ACHN (cell line): ENCODE results near the gene MYO16.
"Not testable (repeated sequence)": the region's sequence is repeated elsewhere in the genome, so short reads cannot be mapped to it uniquely, and the experiment has no call there.

ENCODE experiments used
- DNase-seq: peaks from one replicate; pipeline ENCODE4 v3.0.0-alpha.2; 2015
- in situ Hi-C: cut with HindIII; loops from 2 replicates; pipeline ENCODE4 v1.10.0; 2017; ENCODE audit warnings: low sequenced_read_pairs, low pct_ligation_motif_present, low pct_unique_long_range_greater_than_20kb

MYO16 gene

GRCh38 chr13:108984251-108984920 lies 355.0 kb downstream of the MYO16 start:
- DNase-seq: no peak
- in situ Hi-C loops: no loop called here

GRCh38 chr13:108985166-108985565 lies 355.8 kb downstream of the MYO16 start:
- in situ Hi-C loops: no loop called here

DNA sequence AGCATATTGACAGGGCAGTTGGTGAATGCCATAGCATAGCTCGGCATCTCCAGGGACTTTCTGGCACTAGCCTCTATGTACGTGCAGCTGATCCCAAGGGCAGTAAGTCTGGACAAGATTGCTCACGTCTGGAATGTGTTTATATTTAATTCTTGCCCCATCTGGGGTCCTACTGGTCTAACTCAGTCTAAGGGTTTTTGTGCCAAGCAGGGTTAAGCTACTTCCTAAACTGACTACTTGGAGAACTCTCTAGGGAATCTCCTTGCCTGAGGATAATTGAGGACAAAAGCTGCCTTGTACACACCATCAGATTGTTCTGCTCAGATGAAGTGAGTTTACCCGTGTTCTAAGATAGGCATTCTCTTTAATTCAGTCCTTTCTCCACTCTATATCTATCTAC lies 358.1 kb downstream of the MYO16 start:
- in situ Hi-C loops: no loop called here
- DNase-seq: no peak

More at GRCh38 chr13:108985166-108985565, 355.8 kb downstream of the MYO16 start:
- DNase-seq: no peak

DNA sequence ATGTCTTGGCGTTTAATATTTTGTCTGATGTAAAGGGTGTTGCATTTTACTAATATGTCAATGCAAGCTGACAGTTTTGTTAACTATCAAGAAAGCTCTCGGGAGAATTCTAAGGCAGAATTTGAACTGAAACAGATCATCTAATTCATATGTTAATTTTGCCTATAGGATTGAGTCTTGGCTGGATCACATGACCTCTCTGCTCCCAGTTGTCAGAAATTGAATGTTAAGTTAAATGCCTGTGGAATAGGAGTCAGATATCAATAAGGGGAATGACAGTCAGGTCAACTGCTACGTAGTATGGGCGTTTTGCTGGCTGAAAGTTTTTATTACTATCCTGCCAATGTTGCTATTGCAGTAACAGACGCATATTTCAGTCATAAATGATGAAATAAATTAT lies 358.5 kb downstream of the MYO16 start:
- in situ Hi-C loops: no loop called here
- DNase-seq: no peak

DNA sequence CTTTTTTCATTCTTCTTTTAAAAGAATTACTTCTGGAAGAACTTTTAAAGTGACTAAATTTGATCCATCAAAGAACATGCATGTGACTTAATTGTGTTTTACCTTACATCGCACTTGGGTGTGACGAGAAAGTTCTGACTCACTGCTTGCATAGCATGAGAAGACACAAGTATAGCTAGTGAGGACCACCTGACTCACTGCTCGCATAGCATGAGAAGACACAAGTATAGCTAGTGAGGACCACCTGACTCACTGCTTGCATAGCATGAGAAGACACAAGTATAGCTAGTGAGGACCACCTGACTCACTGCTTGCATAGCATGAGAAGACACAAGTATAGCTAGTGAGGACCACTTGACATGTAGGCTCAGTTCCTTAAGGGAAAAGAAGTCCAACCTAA lies 362.0 kb downstream of the MYO16 start:
- in situ Hi-C loops, DNase-seq: not testable (repeated sequence)

GRCh38 chr13:108993346-108993745 lies 363.9 kb downstream of the MYO16 start:
- no peak for DNase-seq
- in situ Hi-C loops: no loop called here

GRCh38 chr13:108996430-108996829 lies 367.0 kb downstream of the MYO16 start:
- no peak for DNase-seq
- in situ Hi-C loops: no loop called here

DNA sequence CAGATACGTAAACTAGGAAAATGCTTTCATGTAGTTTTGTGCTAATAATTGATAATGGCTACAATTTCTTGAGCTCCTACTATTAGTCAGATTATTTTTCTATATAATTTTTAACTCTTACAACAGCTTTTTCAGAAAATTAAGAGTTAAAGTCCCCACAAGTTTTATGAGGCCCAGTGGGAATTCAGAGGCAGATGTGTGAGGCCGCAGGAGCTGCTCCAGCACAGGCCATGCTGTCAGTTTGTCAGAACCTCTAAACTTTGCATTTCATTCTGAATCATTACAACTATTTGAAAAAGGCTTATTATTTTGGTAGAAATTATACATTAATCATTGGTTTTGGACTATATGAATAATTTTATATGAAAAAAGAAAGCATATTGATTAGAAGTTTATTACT lies 370.8 kb downstream of the MYO16 start:
- in situ Hi-C loops: no loop called here
- DNase-seq: no peak

- in situ Hi-C loops: no loop called here
- DNase-seq: no peak
These were observed 373.5 kb downstream of the MYO16 start for GRCh38 chr13:109002934-109003333.

DNA sequence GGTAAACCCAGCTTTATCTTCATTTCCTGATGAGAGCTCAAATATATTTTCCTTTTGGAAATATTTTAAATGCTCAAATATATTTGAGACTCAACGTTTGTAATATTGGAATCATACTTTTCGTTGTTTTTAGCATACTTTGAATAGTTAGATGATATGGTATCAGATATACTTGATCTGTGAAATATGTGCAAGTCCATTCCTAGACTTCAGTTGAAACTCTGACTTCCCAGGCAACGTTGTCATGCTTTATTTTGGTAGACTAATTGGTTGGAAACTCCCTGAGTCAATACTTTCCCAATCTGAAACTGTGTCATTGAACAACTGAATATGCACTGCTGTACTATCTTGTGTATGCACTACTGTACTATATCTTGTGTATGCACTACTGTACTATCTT lies 378.5 kb downstream of the MYO16 start:
- in situ Hi-C loops: no loop called here

GRCh38 chr13:109009756-109010155 lies 380.3 kb downstream of the MYO16 start:
- in situ Hi-C loops: no loop called here

More for the DNA sequence above, 378.5 kb downstream of the MYO16 start:
- DNase-seq: no peak

DNA sequence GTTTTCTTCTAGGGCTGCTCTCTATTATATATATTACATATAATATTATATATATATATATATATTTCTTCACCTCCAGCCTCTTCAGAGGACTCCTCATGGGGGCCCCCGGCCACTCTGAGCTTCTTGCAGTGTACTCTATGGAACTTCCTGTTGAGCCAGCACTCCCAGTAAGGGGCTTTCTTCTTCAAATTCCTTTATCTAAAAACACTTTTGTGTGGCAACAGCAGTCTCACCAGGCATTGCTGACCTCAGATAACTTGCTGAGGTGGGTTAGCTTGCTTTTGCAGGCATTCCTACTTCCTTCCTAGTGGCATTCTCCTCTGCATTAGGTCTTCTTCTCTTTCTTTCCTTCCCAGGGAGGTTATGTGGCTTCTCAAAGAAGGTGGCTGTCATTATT lies 381.5 kb downstream of the MYO16 start:
- in situ Hi-C loops: no loop called here
- DNase-seq: no peak

More at GRCh38 chr13:109009756-109010155, 380.3 kb downstream of the MYO16 start:
- DNase-seq: no peak

DNA sequence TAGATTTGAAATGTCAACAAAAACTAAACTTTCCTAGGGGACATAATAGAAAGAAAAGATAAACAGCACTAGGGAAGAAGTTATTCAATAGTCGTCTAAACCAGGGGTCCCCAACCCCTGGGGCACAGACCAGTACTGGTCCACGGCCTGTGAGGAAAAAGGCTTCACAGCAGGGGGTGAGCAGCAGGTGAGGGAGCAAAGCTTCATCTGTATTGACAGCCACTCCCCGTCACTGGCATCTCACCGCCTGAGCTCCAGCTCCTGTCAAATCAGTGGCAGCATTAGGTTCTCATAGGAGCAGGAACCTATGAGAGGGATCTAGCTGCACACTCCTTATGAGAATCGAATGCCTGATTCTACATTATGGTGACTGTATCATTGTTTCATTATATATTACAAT lies 382.7 kb downstream of the MYO16 start:
- in situ Hi-C loops: no loop called here
- DNase-seq: no peak

DNA sequence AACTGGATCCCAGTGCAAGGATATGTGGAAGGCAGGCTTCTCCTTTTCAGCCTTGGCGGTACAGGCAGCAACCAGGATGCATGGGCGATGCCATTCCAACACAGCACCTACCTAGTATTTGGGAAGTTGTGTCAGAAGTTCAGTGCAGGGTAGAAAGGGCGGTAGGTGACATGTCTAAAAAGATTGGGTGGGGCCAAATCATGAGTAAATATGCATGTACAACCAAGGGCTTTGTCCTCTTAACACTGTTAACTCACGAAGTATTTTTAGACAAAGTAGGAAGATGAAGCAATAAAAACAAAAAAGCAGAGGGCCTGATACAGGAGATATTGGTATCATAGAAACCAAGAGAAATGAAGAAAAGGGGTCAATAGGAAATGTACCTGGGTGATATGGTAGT lies 392.1 kb downstream of the MYO16 start:
- in situ Hi-C loops: no loop called here
- DNase-seq: no peak

- in situ Hi-C loops: no loop called here
- DNase-seq: no peak
These were observed 395.2 kb downstream of the MYO16 start for GRCh38 chr13:109024611-109025010.

GRCh38 chr13:109026266-109026665 lies 396.9 kb downstream of the MYO16 start:
- in situ Hi-C loops: no loop called here
- DNase-seq: no peak

DNA sequence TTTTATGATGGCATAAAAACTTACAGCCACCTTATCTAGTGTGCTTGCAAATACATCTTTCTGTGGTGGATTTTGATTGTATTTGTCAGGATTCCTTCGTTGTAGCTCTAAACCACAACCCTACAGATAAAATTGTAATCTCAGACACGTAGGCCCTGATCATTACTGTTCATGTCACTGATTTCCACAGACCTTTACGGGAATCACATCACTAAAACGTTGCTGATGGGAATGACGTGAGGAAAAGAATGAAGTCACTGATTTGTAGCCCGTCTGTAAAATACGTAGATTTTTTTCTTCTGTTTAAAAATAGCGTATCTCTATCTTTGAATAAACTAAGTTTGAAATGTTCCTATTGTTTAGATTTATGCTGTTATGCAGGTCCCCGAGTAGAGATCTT lies 399.2 kb downstream of the MYO16 start:
- in situ Hi-C loops: no loop called here

GRCh38 chr13:109033090-109033489 lies 403.7 kb downstream of the MYO16 start:
- in situ Hi-C loops: no loop called here
- no peak for DNase-seq

More for the DNA sequence above, 399.2 kb downstream of the MYO16 start:
- no peak for DNase-seq

DNA sequence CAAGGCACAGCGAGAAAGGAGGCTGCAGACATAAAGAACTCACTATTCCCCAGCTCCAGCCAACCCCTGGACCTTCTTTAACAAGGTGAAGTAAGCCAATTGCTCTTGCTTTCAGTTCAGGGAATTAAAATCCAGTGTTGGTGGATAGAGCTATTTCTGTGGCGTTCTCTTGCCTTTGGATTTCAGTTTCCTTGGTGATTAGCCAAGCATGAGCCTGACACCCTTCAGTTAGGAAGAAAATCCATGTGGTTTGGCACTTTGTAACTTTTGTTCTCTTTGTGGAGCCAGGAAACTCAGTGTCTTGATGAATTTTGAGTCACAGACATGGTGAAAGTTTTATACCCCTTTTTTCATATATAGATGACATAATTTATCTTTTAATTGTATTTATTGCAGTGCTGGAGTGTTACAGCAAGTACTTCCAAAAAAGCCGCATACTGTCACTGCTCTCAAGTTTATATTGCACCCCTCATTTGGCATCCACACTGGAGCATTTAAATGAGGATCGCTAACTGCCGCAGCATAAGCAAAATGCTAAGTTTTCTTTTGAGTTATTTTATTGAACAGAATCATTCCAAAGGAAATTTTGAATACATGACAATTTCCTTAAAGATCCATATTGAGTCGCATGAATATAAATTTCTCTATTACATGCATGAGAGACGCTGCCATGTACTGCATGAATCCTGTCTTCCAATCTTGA lies 406.8 kb downstream of the MYO16 start:
- no peak for DNase-seq
- in situ Hi-C loops: no loop called here

DNA sequence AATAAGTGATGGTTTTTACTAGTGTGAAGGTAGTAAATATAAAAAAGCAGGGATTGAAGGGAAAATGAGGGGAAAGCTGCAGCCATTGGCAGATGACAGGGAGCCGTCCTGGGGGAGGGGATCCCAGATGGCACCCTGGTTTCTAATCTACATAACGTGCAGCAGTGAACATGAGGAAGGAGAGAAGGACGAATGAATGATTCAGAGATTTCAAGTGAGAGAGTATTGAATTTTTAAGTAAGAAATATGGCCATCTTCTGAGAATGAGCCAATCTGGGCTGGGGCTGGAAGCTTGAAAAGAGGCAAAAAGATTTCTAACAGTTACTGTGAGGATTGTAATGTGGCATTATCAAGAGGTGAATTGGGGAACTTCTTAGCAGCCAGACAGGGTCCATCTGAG lies 414.2 kb downstream of the MYO16 start:
- in situ Hi-C loops: no loop called here

More for the DNA sequence above, 414.2 kb downstream of the MYO16 start:
- DNase-seq: no peak
